OCI-LY1 (cell line): Measurements from ENCODE around the gene FMNL1.

Experiments
- H2AFZ ChIP-seq: fragments of 200-600 bp; sonication (generic), shearing (Covaris generic); 2 replicates; pipeline ENCODE4 v1.6.0; 2014; ENCODE audit warnings: antibody characterized with exemption, mild to moderate bottlenecking, low read length
- H3F3A ChIP-seq: fragments of 200-600 bp; sonication (generic), shearing (Covaris generic); 2 replicates; pipeline ENCODE4 v1.6.0; 2014; ENCODE audit warnings: mild to moderate bottlenecking, antibody characterized with exemption, low read length, moderate library complexity; ENCODE audit not compliant: insufficient read depth
- H3K27ac ChIP-seq: fragments of 200-600 bp; sonication (generic); 2 replicates; pipeline ENCODE4 v1.5.1; 2014; ENCODE audit warnings: low read length, mixed run types, mild to moderate bottlenecking, low read depth; ENCODE audit not compliant: poor library complexity, severe bottlenecking
- H3K27me3 ChIP-seq: fragments of 200-600 bp; sonication (generic); 2 replicates; pipeline ENCODE4 v1.6.0; 2014; ENCODE audit warnings: antibody characterized with exemption, mild to moderate bottlenecking, low read length, moderate library complexity; ENCODE audit not compliant: insufficient read depth
- H3K36me3 ChIP-seq: fragments of 200-600 bp; sonication (generic); 2 replicates; pipeline ENCODE4 v1.6.1; 2014; ENCODE audit warnings: mild to moderate bottlenecking, antibody characterized with exemption, low read length, moderate library complexity, mixed read lengths; ENCODE audit not compliant: insufficient read depth
- H3K4me1 ChIP-seq: fragments of 200-600 bp; sonication (generic); 2 replicates; pipeline ENCODE4 v1.5.1; 2014; ENCODE audit warnings: mild to moderate bottlenecking, low read length, moderate library complexity; ENCODE audit not compliant: insufficient read depth, severe bottlenecking
- H3K4me2 ChIP-seq: fragments of 200-600 bp; sonication (generic), shearing (Covaris generic); 2 replicates; pipeline ENCODE4 v1.6.1; 2014; ENCODE audit warnings: low read length
- H3K4me3 ChIP-seq: fragments of 200-600 bp; sonication (generic); 2 replicates; pipeline ENCODE4 v1.5.1; 2014; ENCODE audit warnings: low read length, low read depth, mild to moderate bottlenecking, mixed read lengths; ENCODE audit not compliant: poor library complexity, severe bottlenecking
- H3K79me2 ChIP-seq: fragments of 200-600 bp; shearing (Covaris generic); 2 replicates; pipeline ENCODE4 v1.6.1; 2016; ENCODE audit warnings: mixed run types, low read length, mixed read lengths; ENCODE audit not compliant: insufficient read depth
- H3K9ac ChIP-seq: fragments of 200-600 bp; sonication (generic), shearing (Covaris generic); 2 replicates; pipeline ENCODE4 v1.6.1; 2014; ENCODE audit warnings: mild to moderate bottlenecking, low read length, mixed read lengths
- H3K9me2 ChIP-seq: fragments of 200-600 bp; sonication (generic), shearing (Covaris generic); 2 replicates; pipeline ENCODE4 v1.6.1; 2014; ENCODE audit warnings: low read depth, mild to moderate bottlenecking, low read length, mixed read lengths
- H3K9me3 ChIP-seq: fragments of 200-600 bp; shearing (Covaris generic); 2 replicates; pipeline ENCODE4 v1.6.1; 2014; ENCODE audit warnings: low read length, mixed read lengths
- H4K20me1 ChIP-seq: fragments of 200-600 bp; sonication (generic), shearing (Covaris generic); 2 replicates; pipeline ENCODE4 v1.6.0; 2016; ENCODE audit warnings: mild to moderate bottlenecking, low read length; ENCODE audit not compliant: insufficient read depth
- CTCF ChIP-seq: fragments of 200-600 bp; sonication (generic), shearing (Covaris generic); IDR thresholded peaks from 2 replicates; pipeline ENCODE4 v1.5.1; 2017; ENCODE audit warnings: mild to moderate bottlenecking, antibody characterized with exemption, low read length, moderate library complexity, mixed read lengths
- EZH2 ChIP-seq: fragments of 200-600 bp; sonication (generic), shearing (Covaris generic); IDR thresholded peaks from 2 replicates; pipeline ENCODE4 v1.8.0; 2017; ENCODE audit warnings: borderline replicate concordance, mixed run types, mild to moderate bottlenecking, antibody characterized with exemption, low read length, moderate library complexity, mixed read lengths

Gene FMNL1

GRCh38 chr17:45236282-45236606 lies 14.6 kb downstream of the FMNL1 start:
- H3K9me3 ChIP-seq, result no peaks in the 10 kb centered on the region
- H3K27me3 ChIP-seq, result no peaks in the 10 kb centered on the region
- H3K4me3 ChIP-seq, result no peak overlapping the region
- no peaks in the 10 kb centered on the region for H3F3A ChIP-seq
- H4K20me1 ChIP-seq, result no peaks in the 10 kb centered on the region
- H3K9ac ChIP-seq, result no peak overlapping the region
- H3K79me2 ChIP-seq, result no peaks in the 10 kb centered on the region
- H3K4me2 ChIP-seq, result no peak overlapping the region
- no peaks in the 10 kb centered on the region for H3K9me2 ChIP-seq
- no peak overlapping the region for H2AFZ ChIP-seq
- peaks cover 4% of the 10 kb centered on the region; the same call in 1 of the 2 replicates for H3K36me3 ChIP-seq
- H3K27ac ChIP-seq, result no peak overlapping the region
- TF ChIP-seq CTCF (no peak), EZH2 (no peak)
- peaks cover 2% of the 10 kb centered on the region for H3K4me1 ChIP-seq

- Histone ChIP-seq H3K4me1 (no peaks in the 10 kb centered on the region), H3K9me3 (no peaks in the 10 kb centered on the region), H4K20me1 (no peaks in the 10 kb centered on the region), H3K36me3 (peaks cover 4% of the 10 kb centered on the region; the same call in 1 of the 2 replicates), H3K4me2 (no peak overlapping the region), H3K4me3 (no peak overlapping the region), H3K9me2 (no peaks in the 10 kb centered on the region), H3F3A (no peaks in the 10 kb centered on the region), H3K27me3 (no peaks in the 10 kb centered on the region), H3K9ac (no peak overlapping the region), H2AFZ (no peak overlapping the region), H3K79me2 (no peaks in the 10 kb centered on the region), H3K27ac (no peak overlapping the region)
- TF ChIP-seq EZH2 (no peak), CTCF (no peak)
These were observed 16.0 kb downstream of the FMNL1 start for GRCh38 chr17:45237686-45238085.

- Histone ChIP-seq H3K4me2 (no peak overlapping the region), H3K27me3 (no peaks in the 10 kb centered on the region), H3K27ac (no peak overlapping the region), H3K4me3 (no peak overlapping the region), H2AFZ (no peak overlapping the region), H3K4me1 (no peaks in the 10 kb centered on the region), H3K9me2 (no peaks in the 10 kb centered on the region), H4K20me1 (no peaks in the 10 kb centered on the region), H3K9ac (no peak overlapping the region), H3K79me2 (no peaks in the 10 kb centered on the region), H3K9me3 (no peaks in the 10 kb centered on the region), H3F3A (no peaks in the 10 kb centered on the region), H3K36me3 (peaks cover 7% of the 10 kb centered on the region; the same call in 1 of the 2 replicates)
- TF ChIP-seq EZH2 (no peak), CTCF (no peak)
These were observed 16.6 kb downstream of the FMNL1 start for GRCh38 chr17:45238155-45238774.
